Activated CD4-positive, alpha-beta T cell treated with anti-CD3 and anti-CD28 coated beads, Interleukin-2, amount 50 U/mL, for 16 hours (primary cell): ENCODE measurements around the gene PSMD2.

Experiments
- DNase-seq: peaks from one replicate; pipeline ENCODE4 v3.0.0-alpha.2; 2020

PSMD2 gene

GRCh38 chr3:184283681-184284080, 15.4 kb upstream of the PSMD2 start:
- DNase-seq, result no peak

- peak; percentile 27 for DNase-seq
These were observed 14.3 kb upstream of the PSMD2 start for GRCh38 chr3:184284696-184285095.

DNA sequence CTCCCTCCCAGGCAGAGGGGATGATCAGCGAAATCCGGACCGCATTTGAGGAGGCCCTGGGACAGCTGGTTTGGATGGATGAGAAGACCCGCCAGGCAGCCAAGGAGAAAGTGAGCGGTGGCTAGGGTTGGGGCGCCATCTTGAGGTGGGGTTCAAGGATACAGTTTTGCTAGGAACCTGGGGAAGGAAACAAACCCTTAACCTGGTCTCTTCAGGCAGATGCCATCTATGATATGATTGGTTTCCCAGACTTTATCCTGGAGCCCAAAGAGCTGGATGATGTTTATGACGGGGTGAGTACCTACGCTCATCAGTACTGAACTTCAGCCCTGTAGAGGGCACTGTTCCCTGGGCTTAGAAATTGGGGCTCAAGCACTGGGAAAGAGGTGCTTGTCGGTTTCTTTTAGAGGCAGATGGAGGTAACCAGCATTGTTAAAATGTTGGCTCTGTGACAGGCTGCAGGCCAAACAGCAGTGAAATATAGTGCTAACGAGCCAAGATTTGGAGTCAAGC, 9.6 kb upstream of the PSMD2 start:
- DNase-seq, result peak; percentile 69

DNA sequence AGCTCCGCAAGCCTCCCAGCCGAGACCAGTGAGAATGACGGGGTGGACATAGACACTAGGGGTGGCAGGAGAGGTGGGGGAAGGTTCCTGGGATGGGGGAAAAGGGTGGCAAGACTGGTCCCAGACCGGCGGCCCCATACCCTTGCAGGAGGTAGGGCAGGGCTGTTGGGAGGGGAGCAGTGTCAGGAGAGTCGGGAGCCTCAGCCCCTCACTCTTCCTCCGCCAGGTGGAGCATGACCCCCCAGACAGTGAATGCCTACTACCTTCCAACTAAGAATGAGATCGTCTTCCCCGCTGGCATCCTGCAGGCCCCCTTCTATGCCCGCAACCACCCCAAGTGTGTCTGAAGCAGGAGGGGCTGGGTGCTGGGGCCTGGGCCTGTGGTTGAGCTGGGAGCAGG, 8.7 kb upstream of the PSMD2 start:
- no peak for DNase-seq

DNA sequence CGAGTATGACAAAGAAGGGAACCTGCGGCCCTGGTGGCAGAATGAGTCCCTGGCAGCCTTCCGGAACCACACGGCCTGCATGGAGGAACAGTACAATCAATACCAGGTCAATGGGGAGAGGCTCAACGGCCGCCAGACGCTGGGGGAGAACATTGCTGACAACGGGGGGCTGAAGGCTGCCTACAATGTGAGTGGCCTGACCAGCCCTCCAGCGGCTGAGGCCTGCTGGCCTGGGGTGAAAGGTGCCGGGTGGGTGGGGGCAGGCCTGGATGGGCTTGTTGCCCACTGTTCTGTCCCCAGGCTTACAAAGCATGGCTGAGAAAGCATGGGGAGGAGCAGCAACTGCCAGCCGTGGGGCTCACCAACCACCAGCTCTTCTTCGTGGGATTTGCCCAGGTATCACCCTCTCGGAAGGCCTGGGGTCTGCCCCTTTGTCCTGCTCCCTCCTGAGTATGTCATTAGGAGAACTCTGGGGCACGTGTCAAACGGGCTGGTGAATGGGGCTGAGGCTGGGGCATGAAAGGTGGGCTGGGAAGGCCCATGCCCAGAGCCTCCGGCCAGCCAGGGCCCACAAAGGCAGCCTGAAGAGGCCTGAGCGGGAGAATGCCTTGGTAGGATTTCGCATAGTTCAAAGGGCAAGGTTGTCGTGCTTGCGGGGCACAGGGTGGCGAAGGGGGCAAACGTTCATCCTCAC, 7.8 kb upstream of the PSMD2 start:
- DNase-seq, result no peak

DNA sequence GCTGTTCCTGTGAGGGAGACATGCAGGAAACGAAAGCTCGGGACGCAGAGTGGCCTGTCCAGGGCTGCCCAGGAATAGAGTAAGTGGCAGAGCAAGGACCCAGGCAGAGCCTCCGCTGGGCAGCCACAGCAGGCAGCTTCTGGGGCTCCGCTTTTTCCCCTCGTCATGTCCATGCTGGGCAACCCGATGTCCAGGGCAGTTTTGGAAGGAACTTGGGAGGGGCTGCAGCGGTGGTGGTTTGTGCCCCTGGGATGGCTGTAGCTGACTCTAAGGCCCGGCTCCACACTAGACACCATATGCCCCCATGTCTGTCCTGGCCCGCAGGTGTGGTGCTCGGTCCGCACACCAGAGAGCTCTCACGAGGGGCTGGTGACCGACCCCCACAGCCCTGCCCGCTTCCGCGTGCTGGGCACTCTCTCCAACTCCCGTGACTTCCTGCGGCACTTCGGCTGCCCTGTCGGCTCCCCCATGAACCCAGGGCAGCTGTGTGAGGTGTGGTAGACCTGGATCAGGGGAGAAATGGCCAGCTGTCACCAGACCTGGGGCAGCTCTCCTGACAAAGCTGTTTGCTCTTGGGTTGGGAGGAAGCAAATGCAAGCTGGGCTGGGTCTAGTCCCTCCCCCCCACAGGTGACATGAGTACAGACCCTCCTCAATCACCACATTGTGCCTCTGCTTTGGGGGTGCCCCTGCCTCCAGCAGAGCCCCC, 7.1 kb upstream of the PSMD2 start:
- no peak for DNase-seq

GRCh38 chr3:184295771-184296170, 3.3 kb upstream of the PSMD2 start:
- no peak for DNase-seq

DNA sequence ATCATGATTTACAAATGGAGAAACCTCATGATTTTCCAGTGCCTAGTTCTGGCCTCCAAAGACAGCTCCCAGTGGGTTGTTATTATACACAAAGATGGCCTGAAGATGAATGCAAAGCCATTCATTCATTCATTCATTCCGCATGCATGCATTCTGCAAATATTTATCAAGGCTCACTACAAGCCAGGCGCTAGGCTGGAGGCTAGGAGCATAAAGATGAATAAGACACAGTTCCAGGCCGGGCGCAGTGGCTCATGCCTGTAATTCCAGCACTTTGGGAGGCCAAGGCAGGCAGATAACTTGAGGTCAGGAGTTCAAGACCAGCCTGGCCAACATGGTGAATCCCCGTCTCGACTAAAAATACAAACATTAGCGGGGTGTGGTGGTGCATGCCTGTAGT, 2.4 kb upstream of the PSMD2 start:
- no peak for DNase-seq

- no peak for DNase-seq
These were observed 692 bp downstream of the PSMD2 start for GRCh38 chr3:184299488-184300377.

GRCh38 chr3:184300378-184300720, 1.3 kb downstream of the PSMD2 start:
- no peak for DNase-seq

DNA sequence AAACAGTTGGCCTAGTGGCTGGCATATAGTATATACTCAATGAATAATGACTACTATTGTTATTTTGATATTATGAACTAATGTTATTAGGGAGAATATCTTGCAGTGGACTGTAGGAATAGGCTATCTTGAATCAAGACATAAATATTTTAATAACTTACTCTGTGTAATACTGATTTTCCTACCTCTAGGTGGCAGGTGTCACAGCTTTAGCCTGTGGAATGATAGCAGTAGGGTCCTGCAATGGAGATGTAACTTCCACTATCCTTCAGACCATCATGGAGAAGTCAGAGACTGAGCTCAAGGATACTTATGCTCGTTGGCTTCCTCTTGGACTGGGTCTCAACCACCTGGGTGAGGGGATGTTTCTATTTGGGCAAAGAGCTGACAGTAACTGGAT, 6.5 kb downstream of the PSMD2 start:
- no peak for DNase-seq

DNA sequence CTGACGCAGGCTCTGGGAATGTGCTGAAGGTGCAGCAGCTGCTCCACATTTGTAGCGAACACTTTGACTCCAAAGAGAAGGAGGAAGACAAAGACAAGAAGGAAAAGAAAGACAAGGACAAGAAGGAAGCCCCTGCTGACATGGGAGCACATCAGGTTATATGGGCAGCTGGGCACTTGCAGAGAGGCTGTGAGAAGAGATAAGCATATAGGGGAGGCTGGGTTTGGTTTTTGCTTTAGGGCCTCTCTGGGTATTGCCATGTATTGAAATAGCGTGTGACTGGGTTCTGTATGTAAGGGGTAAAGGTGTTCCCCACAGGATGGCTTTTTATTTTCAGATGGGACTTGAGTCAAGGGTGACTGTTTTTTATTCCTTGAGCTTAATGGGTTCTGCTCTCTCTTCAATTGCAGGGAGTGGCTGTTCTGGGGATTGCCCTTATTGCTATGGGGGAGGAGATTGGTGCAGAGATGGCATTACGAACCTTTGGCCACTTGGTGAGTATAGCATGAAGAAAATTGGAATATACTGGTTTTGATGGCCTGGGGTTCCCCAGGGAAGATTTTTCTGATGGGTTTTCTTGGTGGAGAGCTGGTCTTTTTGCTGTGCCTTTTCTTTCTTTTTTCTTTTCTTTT, 7.4 kb downstream of the PSMD2 start:
- no peak for DNase-seq

- DNase-seq, result no peak
These were observed 8.9 kb downstream of the PSMD2 start for GRCh38 chr3:184307915-184308314.

DNA sequence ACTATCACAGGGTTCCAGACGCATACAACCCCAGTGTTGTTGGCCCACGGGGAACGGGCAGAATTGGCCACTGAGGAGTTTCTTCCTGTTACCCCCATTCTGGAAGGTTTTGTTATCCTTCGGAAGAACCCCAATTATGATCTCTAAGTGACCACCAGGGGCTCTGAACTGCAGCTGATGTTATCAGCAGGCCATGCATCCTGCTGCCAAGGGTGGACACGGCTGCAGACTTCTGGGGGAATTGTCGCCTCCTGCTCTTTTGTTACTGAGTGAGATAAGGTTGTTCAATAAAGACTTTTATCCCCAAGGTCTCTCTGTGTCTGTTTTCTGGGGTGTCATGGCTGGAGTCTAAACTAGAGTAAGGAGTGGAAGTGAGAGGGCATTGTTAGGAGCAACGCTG, 9.7 kb downstream of the PSMD2 start:
- DNase-seq, result no peak

DNA sequence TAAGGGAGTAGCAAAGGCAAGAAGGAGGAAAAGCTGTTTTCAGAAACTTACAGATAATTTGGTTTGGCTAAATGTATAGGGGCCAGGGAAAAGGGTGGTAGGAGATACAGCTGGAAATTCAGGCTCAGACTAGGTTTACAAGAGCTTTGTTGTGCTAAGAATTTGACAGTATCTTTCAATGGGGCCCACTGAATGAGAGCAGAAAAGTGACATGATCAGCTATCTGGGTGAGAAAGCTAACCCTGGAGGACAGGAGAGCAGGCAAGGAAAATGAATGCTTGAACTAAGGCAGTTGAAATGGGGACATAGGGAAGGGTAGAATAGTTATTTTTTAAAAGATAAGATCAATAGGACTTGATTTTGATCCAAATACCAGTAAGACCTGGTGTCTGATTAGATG, 12.6 kb downstream of the PSMD2 start:
- DNase-seq, result no peak

- DNase-seq, result peak; percentile 95
These were observed 15.3 kb downstream of the PSMD2 start, which contains the start of gene EIF4G1 for GRCh38 chr3:184314363-184314699. Gene EIF4G1, plus strand, starts transcription at chr3:184314606. Its CDS starts 1,191 bp downstream, at chr3:184315797.

DNA sequence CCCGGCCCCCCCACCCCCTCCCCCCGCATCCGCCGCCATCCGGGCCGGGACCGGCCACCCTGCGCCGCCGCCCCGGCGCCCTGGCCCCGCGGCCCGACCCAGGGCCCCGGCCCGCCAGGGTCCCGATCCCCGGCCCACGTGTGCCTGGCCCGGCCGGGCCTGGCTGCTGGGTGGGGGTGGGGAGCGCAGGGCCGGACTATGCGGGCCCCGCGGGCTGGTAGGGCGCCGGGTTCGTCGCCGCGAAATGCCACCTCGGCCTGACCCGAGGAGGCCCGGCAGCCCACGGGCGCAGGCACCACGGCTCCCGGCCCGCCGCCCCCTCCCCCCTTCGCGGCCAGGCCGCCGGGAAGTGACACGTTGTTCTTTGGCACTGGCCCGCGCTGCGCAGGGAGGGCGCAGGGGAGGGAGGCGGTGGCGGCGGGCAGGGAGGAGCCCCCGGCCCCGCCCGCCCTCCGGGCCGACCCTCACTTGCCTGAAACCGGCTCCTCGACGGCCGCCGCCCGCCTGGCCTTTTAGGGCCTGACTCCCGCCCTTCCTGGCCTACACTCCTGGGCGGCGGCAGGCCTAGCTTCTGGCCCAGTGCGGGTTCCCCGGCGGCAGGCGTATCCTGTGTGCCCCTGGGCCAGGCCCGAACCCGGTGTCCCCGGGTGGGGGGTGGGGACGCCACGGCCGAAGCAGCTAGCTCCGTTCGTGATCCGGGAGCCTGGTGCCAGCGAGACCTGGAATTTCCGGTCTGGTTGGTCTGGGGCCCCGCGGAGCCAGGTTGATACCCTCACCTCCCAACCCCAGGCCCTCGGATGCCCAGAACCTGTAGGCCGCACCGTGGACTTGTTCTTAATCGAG, 15.9 kb downstream of the PSMD2 start:
- peak; percentile 58 for DNase-seq

- no peak for DNase-seq
These were observed 16.5 kb downstream of the PSMD2 start for GRCh38 chr3:184315543-184315867.

DNA sequence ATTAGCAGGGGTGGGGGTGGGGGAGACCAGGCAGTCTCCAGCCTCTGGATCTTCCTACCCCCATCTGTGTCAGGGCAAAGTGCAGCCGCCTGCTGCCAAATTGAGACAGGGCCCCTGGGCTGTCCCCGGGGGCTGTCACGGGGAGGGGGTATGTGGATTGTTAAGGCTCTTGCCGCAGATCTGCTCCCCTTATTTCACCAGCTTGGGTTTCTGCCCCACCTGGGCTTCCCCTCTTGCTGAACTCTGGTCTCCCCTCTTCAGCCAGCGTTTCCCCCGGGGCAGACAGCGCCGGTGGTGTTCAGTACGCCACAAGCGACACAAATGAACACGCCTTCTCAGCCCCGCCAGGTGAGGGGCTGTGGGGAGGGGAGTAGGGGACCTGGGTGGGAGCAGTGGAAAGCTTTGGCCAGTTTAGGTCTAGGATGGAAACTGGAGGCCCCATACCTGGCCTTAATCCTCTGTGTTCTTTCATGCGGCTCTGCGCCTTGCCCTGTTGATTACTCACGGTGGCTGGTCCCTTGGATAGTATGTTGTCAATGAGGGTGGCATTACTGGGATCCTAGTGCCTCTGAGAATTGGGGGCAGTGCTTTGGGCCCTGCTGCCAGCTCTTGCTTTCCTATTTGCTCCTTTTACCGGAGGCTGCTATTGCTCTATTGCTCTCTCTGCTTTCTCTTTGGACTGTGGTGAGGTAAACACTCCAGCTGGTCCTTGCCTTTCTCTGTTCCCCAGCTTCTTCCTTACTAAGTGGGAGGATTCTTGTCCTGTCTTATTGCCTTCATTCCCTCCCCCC, 17.0 kb downstream of the PSMD2 start:
- no peak for DNase-seq

DNA sequence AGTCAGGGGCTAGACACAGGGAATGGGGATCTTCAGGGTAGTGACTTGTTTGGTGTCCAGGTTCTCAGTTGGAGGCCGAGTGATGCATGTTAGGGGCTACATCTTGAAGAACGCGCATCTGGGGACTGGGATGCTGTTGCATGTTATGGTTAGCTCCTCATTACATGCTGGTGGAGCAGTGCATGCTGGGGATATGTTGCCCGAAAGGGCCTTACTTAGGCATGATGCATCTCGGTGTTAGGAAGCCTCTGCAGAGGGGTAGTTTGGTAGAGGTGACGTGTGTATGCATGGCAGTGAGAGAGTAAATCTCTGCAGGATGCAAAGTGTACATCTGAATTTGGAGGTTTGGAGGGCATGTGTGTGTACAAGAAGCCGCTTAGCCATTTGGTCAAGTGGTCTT, 17.8 kb downstream of the PSMD2 start:
- no peak for DNase-seq

DNA sequence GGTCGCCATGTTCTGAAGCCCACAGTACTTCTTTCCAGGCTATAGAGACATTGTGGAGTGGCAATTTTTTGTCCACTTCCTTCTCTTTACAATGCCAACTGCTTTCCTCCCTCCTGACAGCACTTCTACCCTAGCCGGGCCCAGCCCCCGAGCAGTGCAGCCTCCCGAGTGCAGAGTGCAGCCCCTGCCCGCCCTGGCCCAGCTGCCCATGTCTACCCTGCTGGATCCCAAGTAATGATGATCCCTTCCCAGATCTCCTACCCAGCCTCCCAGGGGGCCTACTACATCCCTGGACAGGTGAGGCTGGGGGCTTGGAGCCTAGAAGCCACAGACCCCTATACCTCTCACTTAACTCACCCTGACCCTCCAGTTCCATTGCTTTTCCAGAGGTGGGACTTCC, 18.2 kb downstream of the PSMD2 start:
- DNase-seq, result no peak

DNA sequence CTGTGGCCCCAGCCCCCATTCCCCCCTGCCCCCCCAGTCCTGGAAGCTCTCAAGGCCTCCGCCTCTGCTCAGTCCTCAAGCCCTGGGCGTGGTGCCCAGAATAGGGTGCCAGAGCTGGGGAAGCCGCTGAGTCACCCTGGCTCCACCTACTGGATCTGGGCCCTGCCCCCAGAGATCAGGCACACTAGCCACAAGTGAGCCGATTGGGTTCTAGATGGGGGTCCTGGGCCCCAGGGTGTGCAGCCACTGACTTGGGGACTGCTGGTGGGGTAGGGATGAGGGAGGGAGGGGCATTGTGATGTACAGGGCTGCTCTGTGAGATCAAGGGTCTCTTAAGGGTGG, 21.0 kb downstream of the PSMD2 start:
- peak; percentile 36 for DNase-seq
